Measurements from ENCODE around the gene CACNG4.
"Not testable (repeated sequence)": the region's sequence is repeated elsewhere in the genome, so short reads cannot be mapped to it uniquely, and the experiment has no call there.

CACNG4 gene

GRCh38 chr17:67040652-67041051, 76.1 kb downstream of the CACNG4 start:
- TF ChIP-seq CTCF (IDR thresholded peaks at IDR 0.05; ENCODE audit: low read depth, low read length), result no peak
- Histone ChIP-seq H3K9me3 (peaks cover 3% of the 10 kb centered on the region; the same call in 1 of the 2 replicates), H3K27me3 (no peaks in the 10 kb centered on the region), H3K4me3 (ENCODE audit: low read depth, low read length) (no peak overlapping the region), H3K36me3 (no peaks in the 10 kb centered on the region), H3K4me1 (peaks cover under 1% of the 10 kb centered on the region)
- no peak for DNase-seq

DNA sequence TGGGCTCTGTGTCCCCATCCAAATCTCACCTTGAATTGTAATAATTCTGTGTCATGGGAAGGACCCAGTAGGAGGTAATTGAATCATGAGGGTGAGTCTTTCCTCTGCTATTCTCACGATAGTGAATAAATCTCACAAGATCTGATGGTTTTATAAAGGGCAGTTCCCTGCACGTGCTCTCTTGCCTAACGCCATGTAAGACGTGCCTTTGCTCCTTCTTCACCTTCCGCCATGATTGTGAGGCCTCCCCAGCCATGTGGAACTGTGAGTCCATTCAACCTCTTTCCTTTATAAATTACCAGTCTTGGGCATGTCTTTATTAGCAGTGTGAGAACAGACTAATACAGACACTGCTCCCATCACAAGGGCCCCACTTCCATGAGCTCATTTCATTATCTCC, 76.6 kb downstream of the CACNG4 start:
- H3K4me3 ChIP-seq (ENCODE audit: low read depth, low read length); H3K4me1 ChIP-seq; DNase-seq; H3K9me3 ChIP-seq; H3K36me3 ChIP-seq; H3K27me3 ChIP-seq: not testable (repeated sequence)

- no peak for TF ChIP-seq CTCF (IDR thresholded peaks at IDR 0.05; ENCODE audit: low read depth, low read length)
- DNase-seq, result no peak
- Histone ChIP-seq H3K4me3 (ENCODE audit: low read depth, low read length) (no peak overlapping the region), H3K27me3 (no peaks in the 10 kb centered on the region), H3K4me1 (no peaks in the 10 kb centered on the region), H3K9me3 (peaks cover 3% of the 10 kb centered on the region; the same call in 1 of the 2 replicates), H3K36me3 (no peaks in the 10 kb centered on the region)
These were observed 77.0 kb downstream of the CACNG4 start for GRCh38 chr17:67041531-67041930.

DNA sequence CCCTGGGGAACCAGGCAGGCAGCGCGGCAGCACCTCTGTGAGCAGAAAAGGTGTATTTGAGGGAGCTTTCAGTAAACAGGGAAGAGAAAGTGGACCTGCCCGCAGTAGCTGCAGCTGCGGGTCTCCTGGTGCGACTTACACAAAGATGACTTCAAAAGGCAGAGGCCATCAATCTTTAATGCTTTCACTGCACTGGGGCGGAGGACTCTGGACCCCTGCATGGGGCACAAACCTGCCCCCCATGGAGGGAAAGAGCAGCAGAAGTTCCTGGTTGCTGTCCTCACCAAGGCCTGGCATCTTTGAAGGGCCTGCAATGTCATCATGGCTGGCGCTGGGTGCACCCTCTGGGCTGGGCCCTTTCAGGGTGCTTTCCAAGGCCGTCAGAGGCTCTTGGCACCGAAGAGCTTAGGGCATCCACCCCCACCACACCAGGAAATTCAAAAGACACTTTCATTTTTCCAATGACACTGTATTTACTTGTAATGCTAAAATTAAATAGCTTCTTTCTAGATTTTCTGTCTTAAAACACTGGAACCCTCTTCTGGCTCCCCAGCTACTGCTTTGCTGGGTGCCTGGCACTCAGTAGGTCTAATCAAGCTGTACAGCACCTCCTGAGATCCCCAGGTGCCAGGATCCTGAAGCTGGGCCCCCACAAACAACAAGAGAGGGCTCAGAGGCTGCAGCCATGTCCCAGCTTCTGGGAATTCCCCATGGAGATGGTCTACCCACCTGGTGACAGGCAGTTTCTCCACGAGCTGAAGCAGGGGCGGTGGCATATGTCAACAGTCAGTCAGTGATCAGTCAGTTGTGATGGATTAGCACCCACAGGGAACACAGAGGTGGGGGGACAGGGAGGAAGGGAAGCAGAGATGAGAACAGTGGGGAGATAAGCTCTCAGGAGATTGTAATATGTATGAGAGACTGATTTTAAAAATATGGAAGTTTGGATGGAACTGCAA, 77.7 kb downstream of the CACNG4 start:
- no peak overlapping the region for H3K4me3 ChIP-seq (ENCODE audit: low read depth, low read length)
- peaks cover 3% of the 10 kb centered on the region; the same call in 1 of the 2 replicates for H3K9me3 ChIP-seq
- TF ChIP-seq CTCF (IDR thresholded peaks at IDR 0.05; ENCODE audit: low read depth, low read length), result no peak
- no peak for DNase-seq
- peaks cover under 1% of the 10 kb centered on the region for H3K4me1 ChIP-seq
- H3K27me3 ChIP-seq, result no peaks in the 10 kb centered on the region
- no peaks in the 10 kb centered on the region for H3K36me3 ChIP-seq

GRCh38 chr17:67043283-67043682, 78.8 kb downstream of the CACNG4 start:
- no peak for DNase-seq
- TF ChIP-seq CTCF (IDR thresholded peaks at IDR 0.05; ENCODE audit: low read depth, low read length), result no peak
- peaks cover 6% of the 10 kb centered on the region for H3K9me3 ChIP-seq

DNA sequence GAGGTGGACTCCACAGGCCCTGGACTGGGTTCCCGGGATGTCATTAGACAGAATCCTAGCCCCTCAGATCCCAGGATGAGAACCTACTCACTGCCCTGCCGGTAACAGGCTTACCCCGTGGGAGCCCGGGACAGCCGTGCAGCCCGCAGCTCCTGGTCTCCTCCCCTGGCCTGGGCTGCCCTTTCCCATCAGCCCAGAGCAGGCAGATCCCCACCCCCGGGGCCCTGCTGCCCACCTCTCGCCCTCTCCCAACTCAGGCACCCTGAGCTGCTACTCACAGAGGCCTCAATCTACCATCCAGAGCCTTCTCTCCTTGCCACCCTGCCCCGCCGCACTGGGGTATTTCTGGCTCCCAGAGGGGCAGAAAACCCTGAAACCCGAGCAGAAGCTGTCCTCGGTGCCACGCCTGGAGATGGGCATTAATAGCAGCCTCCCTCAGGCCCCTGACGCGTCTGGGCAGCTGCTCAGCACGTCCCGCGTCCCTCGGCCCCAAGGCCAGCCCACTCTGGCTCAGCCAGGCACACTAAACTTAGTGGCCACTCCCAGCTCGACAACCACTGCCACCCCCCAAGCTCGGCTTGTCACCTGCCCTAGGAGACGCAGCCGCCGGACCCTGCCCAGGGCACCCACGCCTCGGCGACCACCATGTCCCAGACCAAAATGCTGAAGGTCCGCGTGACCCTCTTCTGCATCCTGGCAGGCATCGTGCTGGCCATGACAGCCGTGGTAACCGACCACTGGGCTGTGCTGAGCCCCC, 79.7 kb downstream of the CACNG4 start, which contains the start of gene CACNG1:
CACNG1 (plus strand) TSS at position 539 of the 757 bp plus-strand sequence; CDS start at position 646, 107 bp downstream.
- Histone ChIP-seq H3K4me3 (ENCODE audit: low read depth, low read length) (no peak within 1 kb of the TSS), H3K27me3 (no peaks in the 10 kb centered on the region), H3K9me3 (peaks cover 10% of the 10 kb centered on the region), H3K4me1 (peaks cover 4% of the 10 kb centered on the region), H3K36me3 (no peaks in the 10 kb centered on the region; the same call in 1 of the 2 replicates)
- no peak for DNase-seq
- TF ChIP-seq CTCF (IDR thresholded peaks at IDR 0.05; ENCODE audit: low read depth, low read length), result no peak

More at GRCh38 chr17:67043283-67043682, 78.8 kb downstream of the CACNG4 start:
- H3K27me3 ChIP-seq, result no peaks in the 10 kb centered on the region
- peaks cover 4% of the 10 kb centered on the region for H3K4me1 ChIP-seq
- H3K36me3 ChIP-seq, result no peaks in the 10 kb centered on the region
- H3K4me3 ChIP-seq (ENCODE audit: low read depth, low read length), result no peak overlapping the region

All from BE2C (cell line).